H1 (cell line): ENCODE results near the gene KCNT1. TPM values are rescaled to one million over a fixed set of nuclear protein-coding genes. Genes with fewer than 3 reads are reported as not detected.

Experiments used
- ATF3 ChIP-seq: IDR thresholded peaks from 2 replicates; pipeline ENCODE4 v1.6.1; 2011; ENCODE audit warnings: low read depth, mild to moderate bottlenecking, low read length; ENCODE audit not compliant: insufficient read depth
- BCL11A ChIP-seq, 2 experiments: IDR thresholded peaks; one replicate each; pipeline ENCODE4 v1.6.1; 2011; ENCODE audit warnings: low read depth in 2 of 2, low read length in 2 of 2, mild to moderate bottlenecking in 2 of 2
- CHD1 ChIP-seq: IDR thresholded peaks from 2 replicates; pipeline ENCODE4 v1.6.1; 2012; ENCODE audit warnings: low read depth, low read length, improper control_type of control experiment
- CHD7 ChIP-seq: fragments of 300-600 bp; sonication (generic); IDR thresholded peaks from 2 replicates; pipeline ENCODE4 v1.7.1; 2012; ENCODE audit warnings: low read length, moderate library complexity, mild to moderate bottlenecking, inconsistent platforms; ENCODE audit not compliant: insufficient replicate concordance
- CREB1 ChIP-seq: IDR thresholded peaks from 2 replicates; pipeline ENCODE4 v1.6.1; 2012; ENCODE audit warnings: inconsistent platforms
- EP300 ChIP-seq, 2 experiments: IDR thresholded peaks; 1 replicate in 1 of 2; 2 replicates in 1 of 2; pipeline ENCODE4 v1.6.1; 2011 to 2012; ENCODE audit warnings: low read depth in 2 of 2, low read length in 2 of 2, mild to moderate bottlenecking in 2 of 2, borderline replicate concordance in 1 of 2, inconsistent platforms in 1 of 2, moderate library complexity in 1 of 2
- EZH2 ChIP-seq: fragments of 200-600 bp; sonication (generic); IDR thresholded peaks from 2 replicates; pipeline ENCODE4 v1.7.1; 2012; ENCODE audit warnings: low read depth, mild to moderate bottlenecking, moderate library complexity, low read length, inconsistent platforms; ENCODE audit not compliant: severe bottlenecking
- JUND ChIP-seq: IDR thresholded peaks from 2 replicates; pipeline ENCODE4 v1.6.1; 2011; ENCODE audit warnings: mild to moderate bottlenecking, improper control_type of control experiment, low read length
- RBBP5 ChIP-seq: IDR thresholded peaks from 2 replicates; pipeline ENCODE4 v1.7.1; 2012; ENCODE audit warnings: low read depth, mild to moderate bottlenecking, inconsistent platforms, low read length, moderate library complexity, borderline replicate concordance
- SP2 ChIP-seq: IDR thresholded peaks from 2 replicates; pipeline ENCODE4 v1.6.1; 2012; ENCODE audit warnings: mild to moderate bottlenecking, low read length, inconsistent platforms
- SP4 ChIP-seq: IDR thresholded peaks from 2 replicates; pipeline ENCODE4 v1.6.1; 2012; ENCODE audit warnings: low read length, inconsistent platforms
- polyA plus RNA-seq, 7 experiments: library from polyadenylated mRNA; depleted of rRNA in 3 of 7; stranded (reverse) in 5 of 7; unstranded in 2 of 7; fragments of >200 nt in 5 of 7; fragments of 200-250 nt in 2 of 7; gene quantifications; 1 replicate in 5 of 7; 2 replicates in 1 of 7; 4 replicates in 1 of 7; pipeline versions ENCODE4 v1.2.1 to v1.2.3, GENCODE V29; 2011 to 2013; ENCODE audit warnings: missing spikeins in 2 of 7, mixed read lengths in 2 of 7
- total RNA-seq: library from RNA; stranded (reverse); fragmentation: NEBNext Ultra II Directional; extraction: Animal tissue kit (Norgen Biotek cat#: 25700); gene quantifications from 2 replicates; pipeline ENCODE4 v1.2.1, GENCODE V29; 2021

KCNT1 gene
- total and polyA plus RNA-seq, 2 of the 8 experiments (the other 6 are each of a cell fraction or from before 2014, with no cell fraction given) = 0.13 to 0.20 TPM

- TF ChIP-seq CHD7 (no peak), BCL11A (IDR thresholded peaks at IDR 0.05; ENCODE audit: low read depth in 2 of 2, low read length in 2 of 2) (no peak), RBBP5 (no peak), CREB1 (no peak), EZH2 (no peak), SP4 (no peak), JUND (no peak), ATF3 (no peak), SP2 (no peak), CHD1 (no peak), EP300 (IDR thresholded peaks at IDR 0.05; ENCODE audit: borderline replicate concordance in 1 of 2, low read depth in 2 of 2, low read length in 2 of 2) (no peak)
Observed at GRCh38 chr9:135705376-135705775, 3.4 kb downstream of the KCNT1 start (continued).
